NCI-H1436 treated with DMSO at 0.1 percent for 48 hours (cell line): ENCODE measurements around the gene CCNB2.
"Not testable (repeated sequence)": the region's sequence is repeated elsewhere in the genome, so short reads cannot be mapped to it uniquely, and the experiment has no call there.

ENCODE experiments used
- DNase-seq: peaks from one replicate; lab custom pipeline; 2025; lab: John Stamatoyannopoulos, UW

Gene CCNB2

GRCh38 chr15:59133929-59134427 is 29.0 kb downstream of the CCNB2 start:
- no peak for DNase-seq

GRCh38 chr15:59137566-59137965 is 32.6 kb downstream of the CCNB2 start:
- no peak for DNase-seq

DNA sequence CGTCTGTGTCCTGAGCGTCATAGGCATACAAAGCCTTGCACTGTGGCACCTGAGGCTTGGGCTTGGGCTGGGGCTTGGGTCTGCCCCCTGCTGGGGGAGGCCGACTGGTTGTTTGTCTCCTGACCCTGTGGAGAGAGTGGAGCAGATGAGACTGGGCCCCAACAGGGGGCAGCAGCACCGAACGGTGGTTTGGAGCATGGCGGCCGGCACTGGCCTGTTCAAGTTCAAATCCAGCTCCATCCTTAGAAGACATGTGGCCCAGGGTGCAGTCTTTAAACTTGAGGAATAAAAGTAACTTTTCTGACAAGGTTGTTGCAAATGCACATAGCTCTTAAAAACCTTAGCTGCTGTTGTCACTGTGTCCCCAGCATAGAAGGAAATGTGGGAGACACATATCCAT is 33.3 kb downstream of the CCNB2 start:
- no peak for DNase-seq

DNA sequence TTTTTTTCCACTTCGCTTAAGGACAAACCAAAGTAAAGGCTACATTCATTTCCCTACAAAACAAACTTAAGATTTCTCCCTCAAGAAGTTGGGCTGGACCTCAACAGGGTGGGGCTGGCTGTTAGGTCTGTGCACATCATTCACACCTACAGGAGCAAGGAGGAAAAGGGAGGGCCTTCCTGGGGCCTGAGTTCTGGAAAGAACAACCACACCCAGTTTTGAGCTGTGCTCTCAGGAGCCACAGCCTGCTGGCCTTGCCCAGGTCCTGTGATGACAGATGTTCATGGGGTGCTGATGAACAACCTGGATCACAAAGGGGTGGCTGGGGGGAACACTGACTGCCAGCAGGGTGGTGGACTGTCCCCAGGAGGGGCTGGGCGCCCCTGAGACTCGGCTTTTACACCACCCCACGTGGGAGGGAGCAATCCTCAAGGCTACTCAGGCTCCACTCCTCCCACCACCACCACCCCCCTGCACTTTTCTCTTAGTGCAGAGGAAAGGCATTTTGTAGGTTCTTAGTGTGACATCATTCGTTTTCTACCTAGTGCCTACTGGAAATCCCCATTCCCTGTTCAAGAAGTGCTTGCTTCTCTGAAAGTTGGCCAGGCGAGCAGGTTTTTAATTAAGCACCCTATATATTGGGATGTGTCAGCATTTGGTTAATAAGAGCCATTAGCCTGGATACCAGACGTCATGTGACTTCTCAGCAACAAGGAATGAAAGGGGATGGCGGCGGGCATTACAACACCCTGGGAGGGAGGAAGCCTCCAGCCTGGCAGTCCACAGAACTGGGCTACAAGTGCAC is 35.7 kb downstream of the CCNB2 start:
- no peak for DNase-seq

DNA sequence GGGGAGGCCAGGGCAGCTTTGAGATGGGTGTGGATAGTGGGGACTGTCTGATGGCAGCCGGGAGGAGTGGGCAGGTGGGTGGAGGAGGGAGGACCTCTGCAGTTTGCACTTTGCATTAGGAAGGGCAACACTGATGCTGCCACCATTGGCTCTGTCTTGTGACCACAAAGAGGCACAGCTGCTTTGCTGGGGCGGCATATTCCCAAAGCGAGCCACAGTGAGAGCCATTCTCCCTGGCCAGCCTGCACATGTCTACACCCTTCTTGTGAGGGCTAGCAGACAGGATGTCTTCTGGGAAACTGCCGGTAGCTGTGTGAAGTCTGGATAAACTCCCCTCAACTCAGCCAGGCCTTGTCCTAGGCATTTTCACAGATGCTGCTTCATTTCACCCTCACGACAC is 38.3 kb downstream of the CCNB2 start:
- DNase-seq, result no peak

GRCh38 chr15:59144594-59144993 is 39.6 kb downstream of the CCNB2 start:
- not testable (repeated sequence) for DNase-seq

DNA sequence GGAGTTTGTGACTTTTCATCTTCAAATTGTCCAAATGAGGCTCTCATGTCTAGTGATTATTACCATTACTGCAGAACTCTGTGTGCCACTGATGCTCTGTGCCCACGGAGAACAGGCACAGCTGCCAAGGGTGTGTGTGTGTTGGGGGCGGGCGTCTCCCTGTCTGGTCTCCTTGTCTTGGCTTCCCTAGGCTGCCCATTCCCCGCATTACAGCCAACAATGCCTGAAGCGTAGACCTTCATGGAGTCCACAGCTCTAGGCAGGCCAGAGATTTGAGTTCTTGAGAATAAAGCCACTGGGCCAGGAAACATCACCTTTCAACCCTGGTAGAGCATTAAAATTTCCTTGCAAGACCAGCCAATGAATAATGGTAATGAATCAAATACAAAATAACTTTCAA is 42.7 kb downstream of the CCNB2 start:
- DNase-seq, result no peak

DNA sequence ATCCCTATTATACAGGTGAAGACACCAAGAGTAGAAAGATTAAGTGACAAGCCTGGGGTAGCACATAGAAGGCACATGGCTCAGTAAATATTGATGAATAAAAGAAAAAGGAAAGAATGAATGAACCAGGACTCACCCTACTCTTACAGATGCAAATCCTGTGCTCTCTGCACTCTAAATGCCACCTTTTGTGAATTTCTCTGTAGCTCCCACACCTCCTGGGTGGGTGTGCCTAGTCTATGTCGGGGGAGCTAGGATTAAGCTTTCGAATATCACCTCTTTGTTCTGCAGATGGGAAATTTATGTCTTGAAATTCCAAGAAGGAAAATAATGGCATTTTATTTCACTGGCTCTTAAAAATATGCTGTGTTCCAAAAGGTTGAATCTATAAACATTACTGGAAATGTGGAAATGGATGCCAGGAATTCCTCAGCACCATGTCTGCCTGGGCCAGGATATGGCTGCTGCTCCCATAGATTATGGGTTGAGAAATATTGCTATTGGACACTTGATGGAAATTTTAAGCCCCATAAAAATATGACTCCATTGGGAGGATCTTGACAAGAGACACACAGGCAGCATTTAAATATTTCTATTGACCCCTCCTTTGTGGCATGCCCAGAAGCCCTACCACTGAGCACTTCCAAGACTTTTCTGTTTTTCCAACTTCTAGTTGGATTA is 43.3 kb downstream of the CCNB2 start:
- no peak for DNase-seq

- DNase-seq, result no peak
Measured at GRCh38 chr15:59150185-59150584, 45.2 kb downstream of the CCNB2 start.

GRCh38 chr15:59152694-59153450 is 47.9 kb downstream of the CCNB2 start:
- no peak for DNase-seq

GRCh38 chr15:59153466-59153865 is 48.5 kb downstream of the CCNB2 start:
- DNase-seq, result no peak

- no peak for DNase-seq
Measured at GRCh38 chr15:59154243-59154642, 49.3 kb downstream of the CCNB2 start.

DNA sequence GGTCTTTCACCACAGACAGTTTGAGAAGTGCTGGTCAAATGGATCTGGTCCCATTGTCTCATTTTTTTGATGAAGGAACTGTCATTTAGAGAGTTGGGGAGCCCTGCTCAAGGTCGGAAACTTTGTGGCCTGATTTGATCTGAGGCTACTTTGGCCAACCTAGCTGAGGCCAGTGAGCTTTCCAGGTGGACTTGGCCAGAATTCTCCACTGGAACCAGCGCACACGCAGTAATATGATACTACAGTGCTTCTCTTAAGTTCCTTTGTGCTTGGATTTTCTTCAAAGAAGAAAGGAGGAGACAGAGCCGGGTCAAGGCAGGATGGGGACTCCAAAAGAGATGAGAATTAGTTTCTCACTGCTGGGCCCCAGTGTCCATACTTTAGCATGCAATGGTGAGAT is 50.5 kb downstream of the CCNB2 start:
- no peak for DNase-seq

DNA sequence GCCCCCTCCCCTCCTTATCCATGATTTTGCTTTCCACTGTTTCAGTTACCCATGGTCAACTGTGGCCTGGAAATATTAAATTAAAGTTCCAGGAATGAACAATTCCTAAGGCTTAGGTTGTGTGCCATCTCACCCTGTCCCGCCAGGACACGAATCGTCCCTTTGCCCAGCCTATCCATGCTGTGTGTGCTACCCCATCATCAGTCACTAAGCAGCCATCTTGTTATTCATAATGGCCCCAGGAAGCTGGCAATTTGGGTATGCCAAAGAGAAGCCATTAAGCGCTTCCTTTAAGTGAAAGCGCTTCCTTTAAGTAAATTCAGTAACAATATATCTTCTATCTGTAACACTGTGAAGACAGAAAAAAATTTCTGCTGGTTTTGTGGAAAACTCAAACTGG is 52.5 kb downstream of the CCNB2 start:
- DNase-seq, result no peak

- DNase-seq, result no peak
Measured at GRCh38 chr15:59157840-59158700, 53.1 kb downstream of the CCNB2 start.

DNA sequence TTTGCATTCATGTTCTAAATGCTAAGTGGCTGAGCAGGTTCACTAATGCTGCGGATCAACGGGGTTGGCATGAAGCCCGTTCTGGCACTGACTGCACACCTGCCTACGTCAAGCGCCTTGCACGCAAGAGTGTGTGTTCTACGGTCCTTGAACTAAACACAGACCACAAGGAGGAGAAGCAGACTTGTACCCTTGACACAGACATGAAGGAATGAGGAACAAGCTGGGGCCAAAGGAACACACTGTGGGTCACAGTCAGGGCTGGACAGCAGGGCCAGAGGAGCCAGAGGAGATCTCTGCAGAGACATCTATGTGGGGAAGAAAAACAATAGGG is 53.7 kb downstream of the CCNB2 start:
- DNase-seq, result no peak

DNA sequence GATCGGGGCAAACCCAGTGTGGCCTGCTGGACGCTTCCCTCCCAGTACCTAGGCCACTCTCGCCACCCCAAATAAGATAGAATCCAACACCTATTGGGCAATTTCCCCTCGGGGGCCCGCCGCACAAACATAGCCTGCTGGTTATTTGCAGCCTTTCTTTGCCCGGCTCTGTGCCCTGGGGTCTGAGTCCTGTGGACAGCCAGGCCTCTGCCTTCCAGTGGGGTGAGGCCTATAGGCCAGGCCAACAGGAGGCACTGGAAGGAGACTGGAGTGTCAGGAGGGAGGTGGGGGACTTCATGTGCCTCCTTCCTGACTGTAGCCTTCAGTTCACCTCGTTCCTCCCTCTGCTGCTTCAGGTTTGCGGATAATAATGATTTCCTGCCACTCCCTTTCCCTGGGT is 54.3 kb downstream of the CCNB2 start:
- no peak for DNase-seq

DNA sequence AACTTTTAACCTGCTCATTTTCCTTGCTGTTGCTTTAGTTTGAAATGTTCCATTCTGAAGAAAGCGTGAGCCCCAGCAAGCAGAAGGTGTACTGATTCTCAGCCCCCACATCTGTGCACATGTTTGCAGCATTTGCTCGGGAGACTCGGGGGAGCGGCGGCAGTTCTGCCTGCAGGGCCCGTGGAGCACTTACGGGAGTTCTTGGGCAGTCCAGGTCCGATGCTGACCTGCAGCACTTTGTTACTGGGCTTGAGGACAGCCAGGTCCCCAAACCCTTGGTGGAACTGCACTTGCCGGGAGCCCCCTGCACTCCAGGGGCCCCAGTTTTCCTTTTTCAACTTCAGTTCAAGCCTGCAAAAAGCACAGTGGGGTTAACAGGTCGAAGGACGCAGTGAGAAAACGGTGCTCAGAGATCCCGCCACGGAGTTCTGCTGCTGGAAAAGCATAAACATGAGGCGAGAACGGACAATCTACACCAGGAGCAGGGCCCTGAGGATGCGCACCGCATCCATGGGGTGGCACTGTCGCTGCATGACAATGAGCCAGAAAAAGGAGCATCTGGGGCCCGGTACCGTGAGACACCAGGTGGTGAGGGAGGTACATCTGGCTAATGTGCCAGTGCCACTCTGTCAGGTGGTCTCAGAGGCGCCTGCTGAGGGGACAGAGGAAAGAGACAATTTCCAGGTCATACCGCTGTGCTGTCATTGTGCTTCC is 56.1 kb downstream of the CCNB2 start:
- no peak for DNase-seq

DNA sequence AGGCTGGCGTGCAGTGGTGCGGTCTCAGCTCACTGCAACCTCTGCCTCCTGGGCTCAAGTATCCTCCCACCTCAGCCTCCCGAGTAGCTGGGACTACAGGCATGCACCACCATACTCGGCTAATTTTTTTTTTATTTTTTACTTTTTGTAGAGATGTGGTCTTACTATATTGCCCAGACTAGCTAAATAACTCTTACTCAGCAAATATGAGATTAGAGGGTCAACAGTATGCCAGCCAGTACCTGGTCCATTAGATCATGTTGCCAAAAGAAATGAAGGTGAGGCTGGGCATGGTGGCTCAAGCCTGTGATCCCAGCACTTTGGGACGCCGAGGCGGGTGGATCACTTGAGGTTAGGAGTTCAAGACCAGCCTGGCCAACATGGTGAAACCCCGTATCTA is 57.1 kb downstream of the CCNB2 start:
- not testable (repeated sequence) for DNase-seq

DNA sequence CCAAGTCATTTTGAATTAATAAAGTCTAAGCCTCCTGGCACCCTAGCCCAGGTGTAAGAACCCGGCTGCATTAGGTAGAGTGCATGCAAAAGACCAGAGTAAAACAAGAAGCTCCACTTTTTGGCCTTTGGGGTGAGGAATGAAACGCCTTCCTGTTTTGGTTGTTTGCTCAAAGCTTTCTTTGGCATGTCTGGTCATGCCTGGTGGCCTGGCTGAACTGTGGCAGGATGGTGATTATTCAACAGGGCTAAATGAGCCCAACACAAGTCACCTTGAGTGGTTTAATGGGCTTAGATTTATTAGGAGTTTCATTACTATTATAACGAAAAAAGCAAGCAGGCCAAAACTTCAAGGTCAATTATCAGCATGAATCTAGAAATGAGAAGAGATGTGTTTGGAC is 60.8 kb downstream of the CCNB2 start:
- DNase-seq, result no peak

DNA sequence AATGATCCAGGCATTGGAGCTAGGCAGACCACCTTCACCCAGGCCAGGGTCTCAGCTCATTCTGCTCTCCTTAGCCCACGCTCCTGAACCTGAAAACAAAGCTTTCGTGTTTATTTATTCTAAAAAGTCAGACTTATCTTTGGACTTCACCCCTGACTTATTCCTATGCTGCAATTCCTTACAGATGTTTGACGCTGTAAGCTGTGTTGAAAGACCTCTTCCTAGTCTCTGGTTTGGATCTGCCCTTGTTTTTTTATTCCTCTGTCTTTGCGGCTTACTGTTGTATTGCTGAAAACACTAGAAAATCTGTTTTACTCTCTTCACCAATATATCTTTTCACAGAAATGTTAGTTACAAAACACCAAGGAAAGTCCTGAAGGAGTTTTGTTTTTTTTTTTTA is 61.2 kb downstream of the CCNB2 start:
- DNase-seq, result no peak
